NCI-H1048 (cell line): Measurements from ENCODE around the gene CYYR1.

Source experiments
- DNase-seq: peaks from one replicate; lab custom pipeline; 2025; lab: John Stamatoyannopoulos, UW

Gene CYYR1

GRCh38 chr21:26433386-26433785 is 139.7 kb downstream of the CYYR1 start:
- no peak for DNase-seq

- no peak for DNase-seq
Observed at GRCh38 chr21:26432410-26432809, 140.7 kb downstream of the CYYR1 start.

- no peak for DNase-seq
Observed at GRCh38 chr21:26425576-26425975, 147.5 kb downstream of the CYYR1 start.

- no peak for DNase-seq
Observed at GRCh38 chr21:26423511-26423910, 149.6 kb downstream of the CYYR1 start.

GRCh38 chr21:26422706-26423105 is 150.4 kb downstream of the CYYR1 start:
- DNase-seq, result no peak

GRCh38 chr21:26422138-26422537 is 150.9 kb downstream of the CYYR1 start:
- no peak for DNase-seq

GRCh38 chr21:26421724-26422123 is 151.4 kb downstream of the CYYR1 start:
- no peak for DNase-seq
